K562 (cell line): ENCODE data around the gene HSPE1. TPM values are rescaled to one million over a fixed set of nuclear protein-coding genes. Genes with fewer than 3 reads are reported as not detected.

ENCODE experiments used
- ATAC-seq: fragments of 200-7000 bp; cut with Tn5 transposase; 3 replicates; pipeline ENCODE4 v1.9.1; 2020; ENCODE audit warnings: moderate library complexity
- BruUV-seq: library from RNA; stranded (reverse); fragments of 400-500 nt; replicated peaks from 2 replicates; lab custom pipeline; 2021; lab: Mats Ljungman, UMichigan
- CTCF ChIA-PET: fragments of 300-600 bp; formaldehyde crosslinking; extraction: SDS; loops from one replicate; lab custom pipeline; 2021; ENCODE audit warnings: low intra/inter-chr PET ratio; lab: Yijun Ruan, JAX
- POLR2A ChIA-PET: fragments of 300-600, 350-650 bp; sonication (Branson Sonifier 250); formaldehyde crosslinking; extraction: SDS; loops from one replicate; lab custom pipeline; 2021; ENCODE audit warnings: antibody characterized with exemption, inconsistent platforms; lab: Yijun Ruan, JAX
- DNase-seq, 4 experiments: peaks; one replicate each; pipeline versions ENCODE4 v3.0.0 to v3.0.0-alpha.2; 2011 to 2018; ENCODE audit warnings: low spot score in 3 of 4, mixed read lengths in 3 of 4; ENCODE audit errors: extremely low read depth in 1 of 4
- FAIRE-seq: peaks from 2 replicates; lab custom pipeline; 2011; peaks lifted over from hg19 to GRCh38; lab: Jason Lieb, UNC
- H2AFZ ChIP-seq: 2 replicates; pipeline ENCODE4 v1.6.0; 2011; ENCODE audit warnings: low read depth, low read length, control low read depth, inconsistent platforms
- H3K27ac ChIP-seq: fragments of 200-600 bp; 3 replicates; pipeline ENCODE4 v1.8.0; 2011; ENCODE audit warnings: low read depth, mild to moderate bottlenecking, control low read depth, inconsistent platforms, low read length, moderate library complexity, mixed read lengths; ENCODE audit errors: extremely low read depth
- H3K27me3 ChIP-seq, 2 experiments: fragments of 300-600 bp in 1 of 2; 2 replicates in 1 of 2; 3 replicates in 1 of 2; pipeline versions ENCODE4 v1.6.0 to v1.8.0; 2011; ENCODE audit warnings: inconsistent platforms in 2 of 2, low read length in 2 of 2, mild to moderate bottlenecking in 1 of 2, mixed read lengths in 1 of 2, moderate library complexity in 1 of 2; ENCODE audit not compliant: control insufficient read depth in 2 of 2, insufficient read depth in 2 of 2
- H3K36me3 ChIP-seq: fragments of 300-600 bp; 3 replicates; pipeline ENCODE4 v1.8.0; 2011; ENCODE audit warnings: mild to moderate bottlenecking, low read length, inconsistent platforms; ENCODE audit not compliant: control insufficient read depth, insufficient read depth
- H3K4me1 ChIP-seq, 2 experiments: fragments of 200-600 bp in 1 of 2; replicated peaks in 1 of 2; 2 replicates in 1 of 2; 3 replicates in 1 of 2; pipeline versions ENCODE4 v1.5.1 to v1.8.0; 2011; ENCODE audit warnings: inconsistent platforms in 2 of 2, low read length in 2 of 2, mild to moderate bottlenecking in 1 of 2, mixed read lengths in 1 of 2, moderate library complexity in 1 of 2; ENCODE audit not compliant: control insufficient read depth in 2 of 2, insufficient read depth in 2 of 2
- H3K4me2 ChIP-seq: 2 replicates; pipeline ENCODE4 v1.6.1; 2011; ENCODE audit warnings: low read length, control low read depth, inconsistent platforms, mixed read lengths; ENCODE audit not compliant: insufficient read depth
- H3K4me3 ChIP-seq: fragments of 200-600 bp; sonication (generic), shearing (Covaris generic); 2 replicates; pipeline ENCODE4 v1.5.1; 2016; ENCODE audit warnings: control low read depth, inconsistent platforms
- H3K79me2 ChIP-seq: fragments of 200-600 bp; 3 replicates; pipeline ENCODE4 v1.8.0; 2011; ENCODE audit warnings: low read length, inconsistent platforms; ENCODE audit not compliant: control insufficient read depth, insufficient read depth
- H3K9ac ChIP-seq, 2 experiments: 2 replicates each; pipeline versions ENCODE4 v1.6.0 to v1.6.1; 2011; ENCODE audit warnings: low read depth in 2 of 2, low read length in 2 of 2, control low read depth in 1 of 2, inconsistent platforms in 1 of 2, mild to moderate bottlenecking in 1 of 2, mixed read lengths in 1 of 2; ENCODE audit not compliant: insufficient read depth in 1 of 2
- H3K9me1 ChIP-seq: one replicate; pipeline ENCODE4 v1.6.0; 2011; ENCODE audit warnings: inconsistent platforms, mild to moderate bottlenecking, low read length, moderate library complexity; ENCODE audit not compliant: control insufficient read depth, insufficient read depth
- H3K9me3 ChIP-seq: replicated peaks from 2 replicates; pipeline ENCODE4 v1.5.1; 2011; ENCODE audit warnings: low read depth, low read length, inconsistent platforms; ENCODE audit not compliant: control insufficient read depth, insufficient read depth
- H4K20me1 ChIP-seq: replicated peaks from 2 replicates; pipeline ENCODE4 v1.6.1; 2011; ENCODE audit warnings: low read length, inconsistent platforms, mixed read lengths; ENCODE audit not compliant: control insufficient read depth, insufficient read depth
- ADNP ChIP-seq: fragments of 200-800 bp; sonication (Bioruptor generic); IDR thresholded peaks from 2 replicates; pipeline ENCODE4 v1.6.1; 2016; ENCODE audit warnings: missing genetic modification characterization, missing compliant biosample characterization
- C11orf30 ChIP-seq: fragments of 450-650 bp; IDR thresholded peaks from 2 replicates; pipeline ENCODE4 v1.6.1; 2016; ENCODE audit warnings: low read depth, mild to moderate bottlenecking
- CXXC5 ChIP-seq: fragments of 250-450 bp; sonication (Bioruptor Pico); IDR thresholded peaks from 2 replicates; pipeline ENCODE4 v1.8.0; 2022; ENCODE audit warnings: inconsistent platforms, mild to moderate bottlenecking, moderate library complexity
- MAFF ChIP-seq: IDR thresholded peaks from 2 replicates; pipeline ENCODE4 v1.6.1; 2012; ENCODE audit warnings: low read length, improper control_type of control experiment
- MAFK ChIP-seq: IDR thresholded peaks from 2 replicates; pipeline ENCODE4 v1.6.1; 2011; ENCODE audit warnings: low read length, improper control_type of control experiment
- POLR2H ChIP-seq: IDR thresholded peaks from 2 replicates; pipeline ENCODE4 v1.6.1; 2016; ENCODE audit warnings: missing genetic modification characterization, low read depth, mild to moderate bottlenecking, control low read depth, missing compliant biosample characterization, moderate library complexity
- RBM39 ChIP-seq: fragments of 200-400 bp; formaldehyde crosslinking; optimal IDR thresholded peaks from 2 replicates; pipeline ENCODE3; 2018; ENCODE audit warnings: low read depth, low read length
- SIN3B ChIP-seq: fragments of 450-650 bp; IDR thresholded peaks from 2 replicates; pipeline ENCODE4 v1.6.1; 2017; ENCODE audit warnings: low read depth, mild to moderate bottlenecking, moderate library complexity
- TBP ChIP-seq: optimal IDR thresholded peaks from 2 replicates; pipeline ENCODE3; 2011; ENCODE audit warnings: low read depth, low read length, improper control_type of control experiment
- ZNF316 ChIP-seq: fragments of 450-650 bp; IDR thresholded peaks from 2 replicates; pipeline ENCODE4 v1.6.1; 2016
- WGBS: fragments of 100-300 bp; shearing (Covaris generic); methylation state at CpG from one replicate; pipeline ENCODE4 v1.1.6; 2016; ENCODE audit warnings: low coverage, mixed read lengths; ENCODE audit not compliant: insufficient coverage; ENCODE audit errors: missing lambda C conversion rate; 5-methylcytosine and 5-hydroxymethylcytosine counted together
- in situ Hi-C: fragments of 300-500 bp; cut with MboI; formaldehyde crosslinking; loops from 4 replicates; pipeline ENCODE4 v1.15.0; 2018; ENCODE audit warnings: inconsistent platforms, mixed read lengths
- intact Hi-C: fragments of 100-400 bp; cut with micrococcal nuclease; formaldehyde crosslinking; loops from 2 replicates; pipeline ENCODE4 v1.14.2; 2022
- polyA plus RNA-seq, 8 experiments: library from polyadenylated mRNA; depleted of rRNA in 4 of 8; stranded (reverse) in 5 of 8; unstranded in 3 of 8; fragments of >200 nt; fragmentation: Nextera tagmentation in 2 of 8; fragmentation: Illumina TruSeq in 1 of 8; extraction: Ambion mirVana in 2 of 8; extraction: Trizol in 1 of 8; gene quantifications; 2 replicates each; pipeline versions ENCODE4 v1.2.1 to v1.2.3, GENCODE V29; 2011 to 2014; ENCODE audit warnings: inconsistent platforms in 1 of 8, missing spikeins in 1 of 8
- total RNA-seq, 7 experiments: library from RNA; depleted of rRNA in 6 of 7; stranded (reverse); fragments of >200 nt in 6 of 7; fragmentation: Illumina TruSeq in 2 of 7; extraction: Trizol in 2 of 7; gene quantifications; 2 replicates each; pipeline versions ENCODE4 v1.2.1 to v1.2.3, GENCODE V29; 2011 to 2021; ENCODE audit warnings: low replicate concordance in 1 of 7

HSPE1 gene
- total and polyA plus RNA-seq, 9 of the 15 experiments (the other 6 are each of a cell fraction or from before 2014, with no cell fraction given): 223 to 1,007 (median 612) TPM

GRCh38 chr2:197464175-197464574, 36.0 kb upstream of the HSPE1 start:
- H3K9ac ChIP-seq: no peak overlapping the region
- no peaks in the 10 kb centered on the region for H3K9me3 ChIP-seq
- ChIA-PET CTCF (no interaction called here), POLR2A (interaction anchor here (0.6 to 0.8 kb wide), 4 partner anchors 8 to 36 kb away, joined by 3 to 6 read pairs (median 4); partner anchors contain the start of gene HSPD1)
- H3K36me3 ChIP-seq: peaks cover 50% of the 10 kb centered on the region
- H2AFZ ChIP-seq: no peak overlapping the region
- intact Hi-C loops (no loop called here), in situ Hi-C loops (no loop called here)
- H3K9me1 ChIP-seq: no peaks in the 10 kb centered on the region
- no peaks in the 10 kb centered on the region for H3K27me3 ChIP-seq
- TF ChIP-seq CXXC5 (CRISPR knock-in tag) (no peak), TBP (no peak), MAFK (peak; percentile 64), ZNF316 (peak; percentile 55), C11orf30 (peak; percentile 62), MAFF (peak; percentile 27; the same call in 1 of the 2 replicates)
- DNase-seq (no peak), ATAC-seq (no peak), FAIRE-seq (no peak)
- H3K27ac ChIP-seq: no peak overlapping the region
- no peaks in the 10 kb centered on the region; a peak in 3 of 5 replicates for H3K4me1 ChIP-seq
- H4K20me1 ChIP-seq: no peaks in the 10 kb centered on the region
- no TSS peak for BruUV-seq
- no peak overlapping the region for H3K4me3 ChIP-seq
- no peak overlapping the region for H3K4me2 ChIP-seq
- H3K79me2 ChIP-seq: peaks cover 14% of the 10 kb centered on the region
- 89% methylated on average over 1 of the region's 1 CpG for WGBS

GRCh38 chr2:197472166-197472565, 28.0 kb upstream of the HSPE1 start:
- FAIRE-seq: no peak
- no peak for DNase-seq
- POLR2A ChIA-PET: interaction anchor here (0.6 kb wide), 1 partner anchor 12 kb away, joined by 3 read pairs; no protein-coding TSS in a partner anchor
- no peaks in the 10 kb centered on the region for H4K20me1 ChIP-seq
- H3K79me2 ChIP-seq: no peaks in the 10 kb centered on the region
- no peaks in the 10 kb centered on the region for H3K27me3 ChIP-seq
- H3K4me1 ChIP-seq: peaks cover 0 to 5% of the 10 kb centered on the region in 2 experiments; a peak in 3 of 5 replicates
- H3K9me1 ChIP-seq: no peaks in the 10 kb centered on the region
- H3K9ac ChIP-seq: no peak overlapping the region
- H3K27ac ChIP-seq: no peak overlapping the region
- ATAC-seq: no peak
- WGBS: 95% methylated on average over 3 of the region's 5 CpGs
- CTCF ChIA-PET: no interaction called here
- peaks cover 51% of the 10 kb centered on the region; the same call in 2 of the 3 replicates for H3K36me3 ChIP-seq
- in situ Hi-C loops: no loop called here
- H3K9me3 ChIP-seq: no peaks in the 10 kb centered on the region
- intact Hi-C loops: no loop called here
- H3K4me2 ChIP-seq: no peak overlapping the region
- no peak overlapping the region for H2AFZ ChIP-seq
- TF ChIP-seq SIN3B (no peak), RBM39 (no peak), ADNP (tag) (no peak), POLR2H (tag) (no peak)
- BruUV-seq: no TSS peak
- no peak overlapping the region for H3K4me3 ChIP-seq
